Measurements from ENCODE around the gene ENTPD2. TPM values are rescaled to one million over a fixed set of nuclear protein-coding genes. Genes with fewer than 3 reads are reported as not detected.
"Not testable (repeated sequence)": the region's sequence is repeated elsewhere in the genome, so short reads cannot be mapped to it uniquely, and the experiment has no call there.

The ENTPD2 gene
- total and polyA plus RNA-seq, 10 of the 15 experiments (the other 5 are each of a cell fraction or from before 2014, with no cell fraction given): 0.15 to 1.8 (median 0.65) TPM; not detected in 2

GRCh38 chr9:137004285-137004684, 49.6 kb downstream of the ENTPD2 start:
- FAIRE-seq; in situ Hi-C loops (cut with MboI); DNase-seq (ENCODE audit: low read depth, low spot score); RAD21 ChIA-PET (ENCODE audit: unreplicated experiment); H3K27ac ChIP-seq (ENCODE audit: control insufficient read depth, insufficient read depth); H3K27me3 ChIP-seq (replicated peaks in 1 of 2; ENCODE audit: control insufficient read depth in 2 of 2, insufficient read depth in 2 of 2, low read length in 1 of 2); H4K20me1 ChIP-seq (ENCODE audit: control insufficient read depth, insufficient read depth); BruUV-seq (replicated peaks); H3K9ac ChIP-seq (ENCODE audit: control insufficient read depth, insufficient read depth, low read length); H3K79me2 ChIP-seq (ENCODE audit: control insufficient read depth, insufficient read depth, low read length); H3K4me3 ChIP-seq; POLR2A ChIA-PET; H3K9me3 ChIP-seq (replicated peaks; ENCODE audit: control insufficient read depth, insufficient read depth, low read length); H3K36me3 ChIP-seq (ENCODE audit: control insufficient read depth in 2 of 2, insufficient read depth in 2 of 2, low read length in 1 of 2); intact Hi-C loops (cut with micrococcal nuclease; ENCODE audit: unreplicated experiment); H2AFZ ChIP-seq (ENCODE audit: control insufficient read depth, low read depth, low read length); H3K4me2 ChIP-seq (ENCODE audit: control insufficient read depth, insufficient read depth); ATAC-seq; SMC1A ChIA-PET (ENCODE audit: uncharacterized antibody, unreplicated experiment): not testable (repeated sequence)
- TF ChIP-seq CTCF (IDR thresholded peaks at IDR 0.05 in 2 of 3, conservative IDR thresholded peaks at IDR 0.05 in 1 of 3; ENCODE audit: control insufficient read depth in 2 of 3, extremely low read depth in 1 of 3, insufficient read depth in 1 of 3, low read depth in 3 of 3, low read length in 3 of 3) (peak in 1 of 3 experiments; percentile 27; a peak in 1 of 6 replicates), ZBTB33 (IDR thresholded peaks at IDR 0.05) (0 out of 2 replicates have a peak, but pooled peaks have one; percentile 54), RAD21 (IDR thresholded peaks at IDR 0.05; ENCODE audit: insufficient read depth, low read depth, low read length) (0 out of 2 replicates have a peak, but pooled peaks have one; percentile 5), ATF7 (IDR thresholded peaks at IDR 0.05; ENCODE audit: low read depth) (0 out of 2 replicates have a peak, but pooled peaks have one; percentile 28)
- CTCF ChIA-PET: interaction anchor here (0.8 to 2.0 kb wide), 3 partner anchors 25 to 42 kb away, joined by 3 to 6 read pairs (median 5); no protein-coding TSS in a partner anchor
- H3K4me1 ChIP-seq (ENCODE audit: control insufficient read depth, insufficient read depth, low read length): peaks cover 12% of the 10 kb centered on the region
- 24% methylated on average over 17 of the region's 17 CpGs for WGBS (ENCODE audit: insufficient coverage, insufficient replicate concordance, low lambda C conversion rate, missing lambda C conversion rate)
